K562 (cell line): ENCODE results near the gene LIPT1. TPM values are rescaled to one million over a fixed set of nuclear protein-coding genes. Genes with fewer than 3 reads are reported as not detected.

Experiments
- AFF4 ChIP-seq: sonication (generic); formaldehyde crosslinking; IDR thresholded peaks from 2 replicates; pipeline ENCODE4 v1.8.0; 2023; ENCODE audit warnings: mild to moderate bottlenecking, missing genetic modification reagents
- CHD2 ChIP-seq: IDR thresholded peaks from 2 replicates; pipeline ENCODE4 v1.6.1; 2011; ENCODE audit warnings: low read depth, low read length
- DMBX1 ChIP-seq: fragments of 250-450 bp; sonication (Bioruptor Pico); IDR thresholded peaks from 2 replicates; pipeline ENCODE4 v1.8.0; 2022; ENCODE audit warnings: inconsistent platforms, mild to moderate bottlenecking, moderate library complexity, borderline replicate concordance
- GABPB1 ChIP-seq: sonication (generic); formaldehyde crosslinking; IDR thresholded peaks from 2 replicates; pipeline ENCODE4 v1.8.0; 2022; ENCODE audit warnings: mild to moderate bottlenecking, missing genetic modification reagents
- KDM5B ChIP-seq: fragments of 200-600 bp; sonication (generic); IDR thresholded peaks from 2 replicates; pipeline ENCODE4 v1.6.1; 2012; ENCODE audit warnings: low read depth, mild to moderate bottlenecking, moderate library complexity, low read length, control low read depth, inconsistent platforms; ENCODE audit not compliant: insufficient replicate concordance
- NKRF ChIP-seq: fragments of 450-650 bp; IDR thresholded peaks from 2 replicates; pipeline ENCODE4 v1.6.1; 2016; ENCODE audit warnings: borderline replicate concordance
- PHF20 ChIP-seq: fragments of 450-650 bp; IDR thresholded peaks from 2 replicates; pipeline ENCODE4 v1.6.1; 2018; ENCODE audit not compliant: partially characterized antibody
- PHF21A ChIP-seq: fragments of 450-650 bp; IDR thresholded peaks from 2 replicates; pipeline ENCODE4 v1.6.1; 2017; ENCODE audit warnings: low read depth, borderline replicate concordance
- SUPT5H ChIP-seq: fragments of 450-650 bp; IDR thresholded peaks from 2 replicates; pipeline ENCODE4 v1.6.1; 2016
- TAL1 ChIP-seq: fragments of 450-650 bp; IDR thresholded peaks from 2 replicates; pipeline ENCODE4 v1.6.1; 2016; ENCODE audit warnings: mild to moderate bottlenecking
- THAP12 ChIP-seq: fragments of 250-450 bp; sonication (Bioruptor Pico); IDR thresholded peaks from 2 replicates; pipeline ENCODE4 v1.9.0; 2021; ENCODE audit warnings: mild to moderate bottlenecking, inconsistent platforms
- ZNF609 ChIP-seq: sonication (generic); formaldehyde crosslinking; IDR thresholded peaks from 2 replicates; pipeline ENCODE4 v1.8.1; 2023; ENCODE audit warnings: missing genetic modification reagents, mild to moderate bottlenecking, borderline replicate concordance
- ZSCAN29 ChIP-seq: fragments of 450-650 bp; IDR thresholded peaks from 2 replicates; pipeline ENCODE4 v1.6.1; 2017
- polyA plus RNA-seq, 8 experiments: library from polyadenylated mRNA; depleted of rRNA in 4 of 8; stranded (reverse) in 5 of 8; unstranded in 3 of 8; fragments of >200 nt; fragmentation: Nextera tagmentation in 2 of 8; fragmentation: Illumina TruSeq in 1 of 8; extraction: Ambion mirVana in 2 of 8; extraction: Trizol in 1 of 8; gene quantifications; 2 replicates each; pipeline versions ENCODE4 v1.2.1 to v1.2.3, GENCODE V29; 2011 to 2014; ENCODE audit warnings: inconsistent platforms in 1 of 8, missing spikeins in 1 of 8
- total RNA-seq, 7 experiments: library from RNA; depleted of rRNA in 6 of 7; stranded (reverse); fragments of >200 nt in 6 of 7; fragmentation: Illumina TruSeq in 2 of 7; extraction: Trizol in 2 of 7; gene quantifications; 2 replicates each; pipeline versions ENCODE4 v1.2.1 to v1.2.3, GENCODE V29; 2011 to 2021; ENCODE audit warnings: low replicate concordance in 1 of 7

LIPT1 gene
- total and polyA plus RNA-seq, 9 of the 15 experiments (the other 6 are each of a cell fraction or from before 2014, with no cell fraction given) = 6.4 to 18.3 (median 11.6) TPM

GRCh38 chr2:99154643-99155536 is at the start of gene LIPT1, which contains the start of gene TSGA10 (continued):
- peak; percentile 19; the same call in 1 of the 2 replicates for TF ChIP-seq AFF4 (CRISPR knock-in tag)
- TF ChIP-seq PHF21A = 0 out of 2 replicates have a peak, but pooled peaks have one; percentile 10
- TF ChIP-seq ZSCAN29 = peak; percentile 46; the same call in 1 of the 2 replicates
- TF ChIP-seq THAP12 = peak; percentile 78
- peak; percentile 50; the same call in 1 of the 2 replicates for TF ChIP-seq TAL1
- peak; percentile 89 for TF ChIP-seq GABPB1 (CRISPR knock-in tag)
- TF ChIP-seq ZNF609 = no peak
- TF ChIP-seq KDM5B = peak; percentile 92
- TF ChIP-seq SUPT5H = peak; percentile 94
- 0 out of 2 replicates have a peak, but pooled peaks have one; percentile 15 for TF ChIP-seq DMBX1 (CRISPR knock-in tag)
- peak; percentile 79 for TF ChIP-seq PHF20
- 0 out of 2 replicates have a peak, but pooled peaks have one; percentile 16 for TF ChIP-seq CHD2
- TF ChIP-seq NKRF = peak; percentile 85
